Cardiac muscle cell (in vitro differentiated cells and primary cell): ENCODE data around the gene BAZ1B. TPM values are rescaled to one million over a fixed set of nuclear protein-coding genes. Genes with fewer than 3 reads are reported as not detected.
"Not testable (repeated sequence)": the region's sequence is repeated elsewhere in the genome, so short reads cannot be mapped to it uniquely, and the experiment has no call there.

Experiments used
- DNase-seq, 2 donors: peaks; one replicate each; pipeline versions ENCODE4 v3.0.0 to v3.0.0-alpha.2; 2010 to 2017; ENCODE audit warnings: low read depth in 1 of 2, low spot score in 1 of 2
- H3K27ac ChIP-seq: fragments of 200-600 bp; sonication (generic); 2 replicates; pipeline ENCODE4 v1.5.1; 2016
- H3K27me3 ChIP-seq: fragments of 200-600 bp; sonication (generic); 2 replicates; pipeline ENCODE4 v1.6.0; 2016; ENCODE audit warnings: control low read depth
- H3K36me3 ChIP-seq: fragments of 200-600 bp; sonication (generic); 2 replicates; pipeline ENCODE4 v1.5.1; 2016; ENCODE audit warnings: control low read depth
- H3K4me1 ChIP-seq: fragments of 200-600 bp; sonication (generic); 2 replicates; pipeline ENCODE4 v1.8.1; 2017; ENCODE audit warnings: low read depth, mild to moderate bottlenecking, mixed run types
- H3K4me3 ChIP-seq: fragments of 200-600 bp; sonication (generic); 2 replicates; pipeline ENCODE4 v1.5.1; 2016; ENCODE audit warnings: mild to moderate bottlenecking
- H3K9me3 ChIP-seq: fragments of 200-600 bp; sonication (generic); 2 replicates; pipeline ENCODE4 v1.5.1; 2017; ENCODE audit warnings: low read depth, mild to moderate bottlenecking, control low read depth
- polyA plus RNA-seq: library from polyadenylated mRNA; unstranded; fragments of >200 nt; fragmentation: Nextera tagmentation; extraction: Ambion mirVana; gene quantifications from 2 replicates; pipeline ENCODE4 v1.2.1, GENCODE V29; 2016
- total RNA-seq: library from RNA; depleted of rRNA; stranded (reverse); fragments of >200 nt; gene quantifications from 2 replicates; pipeline ENCODE4 v1.2.3, GENCODE V29; 2016
- TF ChIP-seq, protein P1 (sequence below): IDR thresholded peaks from 2 replicates; pipeline ENCODE4 v1.5.1; 2012; ENCODE audit warnings: low read depth, mild to moderate bottlenecking, low read length

BAZ1B gene
- total and polyA plus RNA-seq, 2 experiments from 2014 or later: 19.7 to 42.5 TPM

DNA sequence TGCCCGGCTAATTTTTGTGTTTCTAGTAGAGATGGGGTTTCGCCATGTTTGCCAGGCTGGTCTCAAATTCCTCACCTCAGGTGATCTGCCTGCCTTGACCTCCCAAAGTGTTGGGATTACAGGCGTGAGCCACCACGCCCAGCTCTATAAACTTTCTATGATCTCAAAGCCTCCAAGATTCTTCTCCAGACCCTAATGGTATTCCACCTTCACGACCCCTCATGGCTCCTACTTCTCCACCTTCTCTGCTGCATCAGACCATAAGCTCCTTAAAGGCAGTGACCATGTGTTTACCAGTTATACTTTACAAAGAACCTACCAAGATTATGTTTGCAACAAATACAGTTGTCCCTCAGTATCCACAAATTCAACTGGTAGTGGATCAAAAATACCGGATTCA is 10.1 kb upstream of the BAZ1B start:
- peaks cover 5% of the 10 kb centered on the region for H3K36me3 ChIP-seq
- H3K27me3 ChIP-seq: no peaks in the 10 kb centered on the region
- no peak overlapping the region for H3K27ac ChIP-seq
- H3K9me3 ChIP-seq: no peaks in the 10 kb centered on the region
- no peak overlapping the region for H3K4me3 ChIP-seq
- TF ChIP-seq, protein P1, sequence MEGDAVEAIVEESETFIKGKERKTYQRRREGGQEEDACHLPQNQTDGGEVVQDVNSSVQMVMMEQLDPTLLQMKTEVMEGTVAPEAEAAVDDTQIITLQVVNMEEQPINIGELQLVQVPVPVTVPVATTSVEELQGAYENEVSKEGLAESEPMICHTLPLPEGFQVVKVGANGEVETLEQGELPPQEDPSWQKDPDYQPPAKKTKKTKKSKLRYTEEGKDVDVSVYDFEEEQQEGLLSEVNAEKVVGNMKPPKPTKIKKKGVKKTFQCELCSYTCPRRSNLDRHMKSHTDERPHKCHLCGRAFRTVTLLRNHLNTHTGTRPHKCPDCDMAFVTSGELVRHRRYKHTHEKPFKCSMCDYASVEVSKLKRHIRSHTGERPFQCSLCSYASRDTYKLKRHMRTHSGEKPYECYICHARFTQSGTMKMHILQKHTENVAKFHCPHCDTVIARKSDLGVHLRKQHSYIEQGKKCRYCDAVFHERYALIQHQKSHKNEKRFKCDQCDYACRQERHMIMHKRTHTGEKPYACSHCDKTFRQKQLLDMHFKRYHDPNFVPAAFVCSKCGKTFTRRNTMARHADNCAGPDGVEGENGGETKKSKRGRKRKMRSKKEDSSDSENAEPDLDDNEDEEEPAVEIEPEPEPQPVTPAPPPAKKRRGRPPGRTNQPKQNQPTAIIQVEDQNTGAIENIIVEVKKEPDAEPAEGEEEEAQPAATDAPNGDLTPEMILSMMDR: no peak
- DNase-seq: no peak
- H3K4me1 ChIP-seq: no peaks in the 10 kb centered on the region

DNA sequence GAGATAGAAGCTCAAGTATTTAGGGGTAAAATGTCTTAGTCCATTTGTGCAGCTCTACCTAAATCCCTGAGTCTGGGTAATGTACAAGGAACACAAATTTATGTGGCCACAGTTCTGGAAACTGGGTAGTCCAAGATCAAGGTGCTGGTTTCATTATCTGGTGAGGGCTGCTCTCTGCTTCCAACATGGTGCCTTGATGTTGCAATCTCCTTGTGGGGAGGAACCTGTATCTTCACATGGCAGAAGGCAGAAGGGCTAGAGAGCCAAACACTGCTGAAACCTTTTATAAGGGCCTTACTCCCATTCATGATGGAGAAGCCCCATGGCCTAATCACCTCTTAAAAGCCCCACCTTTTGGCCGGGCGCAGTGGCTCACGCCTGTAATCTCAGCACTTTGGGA is 8.7 kb upstream of the BAZ1B start:
- H3K9me3 ChIP-seq: no peaks in the 10 kb centered on the region
- H3K4me3 ChIP-seq: no peak overlapping the region
- no peaks in the 10 kb centered on the region for H3K36me3 ChIP-seq
- TF ChIP-seq, protein P1: no peak
- H3K27ac ChIP-seq: no peak overlapping the region
- H3K27me3 ChIP-seq: no peaks in the 10 kb centered on the region
- no peaks in the 10 kb centered on the region for H3K4me1 ChIP-seq
- peak in 1 of 2 donors; percentile 7 for DNase-seq

- no peaks in the 10 kb centered on the region for H3K36me3 ChIP-seq
- no peak for DNase-seq
- TF ChIP-seq, protein P1: no peak
Measured at GRCh38 chr7:73526896-73527821, 5.1 kb upstream of the BAZ1B start.

DNA sequence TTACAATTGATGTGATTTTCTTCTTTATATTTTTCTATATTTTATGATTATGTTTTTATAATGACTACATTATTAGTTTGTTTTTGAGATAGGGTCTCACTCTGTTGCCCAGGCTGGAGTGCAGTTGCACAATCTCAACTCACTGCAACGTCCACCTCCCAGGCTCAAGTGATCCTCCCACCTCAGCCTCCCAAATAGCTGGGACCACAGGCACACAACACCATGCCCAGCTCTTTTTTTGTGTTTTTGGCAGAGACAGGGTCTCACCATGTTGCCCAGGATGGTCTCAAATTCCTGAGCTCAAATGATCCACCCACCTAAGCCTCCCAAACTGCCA is 4.0 kb upstream of the BAZ1B start:
- H3K36me3 ChIP-seq: not testable (repeated sequence)

More at GRCh38 chr7:73526896-73527821, 5.1 kb upstream of the BAZ1B start:
- H3K27me3 ChIP-seq: no peaks in the 10 kb centered on the region
- no peak overlapping the region for H3K4me3 ChIP-seq
- H3K4me1 ChIP-seq: no peaks in the 10 kb centered on the region
- no peaks in the 10 kb centered on the region for H3K9me3 ChIP-seq
- H3K27ac ChIP-seq: no peak overlapping the region

DNA sequence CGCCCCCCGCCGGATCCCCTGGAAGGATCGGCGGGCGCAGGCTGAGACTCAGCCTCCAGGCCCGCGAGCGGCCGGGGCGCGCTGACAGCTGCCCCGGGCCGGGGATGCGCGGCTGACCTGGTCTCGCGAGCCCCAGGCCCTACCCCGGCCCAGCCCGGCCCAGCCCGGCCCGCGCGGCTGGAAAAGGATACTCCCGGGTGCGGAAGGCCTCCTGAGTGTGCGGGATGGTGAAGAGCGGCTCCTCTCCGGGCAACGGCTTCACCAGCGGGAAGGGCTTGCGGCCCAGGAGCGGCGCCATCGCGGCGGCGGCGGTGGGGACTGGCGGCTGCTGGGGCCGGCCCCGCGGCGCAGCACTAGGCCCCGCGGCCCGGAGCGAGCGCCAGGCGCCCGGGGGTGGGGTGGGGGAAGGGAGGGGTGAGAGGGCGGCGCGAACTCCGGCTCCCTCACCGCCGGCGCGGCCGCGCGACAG is 423 bp downstream of the BAZ1B start:
- peak overlapping the region; percentile 98 for H3K4me3 ChIP-seq
- peak overlapping the region; percentile 97 for H3K27ac ChIP-seq
- H3K4me1 ChIP-seq: peaks cover 24% of the 10 kb centered on the region
- DNase-seq: peak in 1 of 2 donors; percentile 77
- H3K27me3 ChIP-seq: no peaks in the 10 kb centered on the region
- no peaks in the 10 kb centered on the region for H3K9me3 ChIP-seq
- peaks cover 2% of the 10 kb centered on the region for H3K36me3 ChIP-seq
- TF ChIP-seq, protein P1: no peak

More for the DNA sequence above, 4.0 kb upstream of the BAZ1B start:
- not testable (repeated sequence) for DNase-seq, H3K9me3 ChIP-seq, H3K27ac ChIP-seq, H3K4me1 ChIP-seq, H3K4me3 ChIP-seq, H3K27me3 ChIP-seq
